ENCODE measurements around the gene EFR3B.
"Not testable (repeated sequence)": the region's sequence is repeated elsewhere in the genome, so short reads cannot be mapped to it uniquely, and the experiment has no call there.

The EFR3B gene

GRCh38 chr2:25115249-25115883, 73.5 kb downstream of the EFR3B start:
- no peak for DNase-seq

- DNase-seq = no peak
Measured at GRCh38 chr2:25115902-25116301, 74.0 kb downstream of the EFR3B start.

DNA sequence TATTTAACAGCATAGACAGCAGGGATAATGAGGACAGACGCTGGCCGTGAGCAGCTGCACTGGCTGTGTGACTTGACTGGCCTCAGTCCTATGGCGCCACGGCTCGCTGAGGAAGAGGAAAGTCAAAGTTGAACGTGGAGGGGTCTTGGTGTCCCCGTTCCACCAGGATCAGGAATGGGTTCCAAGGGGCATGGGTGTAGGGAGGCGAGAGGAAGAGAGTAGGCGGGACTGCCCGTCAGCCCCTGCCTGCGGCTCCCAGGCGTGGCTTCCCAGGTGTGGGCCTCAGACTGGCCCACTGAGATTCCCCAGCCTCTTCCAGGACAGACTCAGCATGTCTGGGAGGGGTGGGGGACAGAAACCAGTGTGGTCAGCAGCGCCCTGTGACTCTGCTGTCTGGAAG, 75.1 kb downstream of the EFR3B start:
- DNase-seq = no peak

- no peak for DNase-seq
Measured at GRCh38 chr2:25119263-25119662, 77.4 kb downstream of the EFR3B start.

- DNase-seq = no peak
Measured at GRCh38 chr2:25122367-25122766, 80.5 kb downstream of the EFR3B start.

DNA sequence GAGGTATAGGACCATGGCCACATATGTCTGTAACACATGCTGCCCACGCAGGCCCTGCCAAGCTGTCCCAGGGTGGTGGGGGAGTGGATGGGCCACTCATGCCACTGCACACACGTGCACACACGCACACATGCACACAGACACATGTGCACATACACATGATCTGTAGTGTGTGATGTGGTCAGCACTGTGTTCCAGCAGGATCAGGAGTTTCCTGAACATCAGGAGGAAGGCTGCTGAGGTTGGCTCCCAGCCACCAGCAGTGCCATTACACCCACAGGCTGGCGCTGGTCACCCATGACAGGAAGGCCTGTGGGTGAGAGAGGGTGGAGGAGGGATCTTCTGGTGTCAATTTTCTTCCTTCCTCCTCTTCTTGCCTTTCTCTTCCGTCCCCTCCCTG, 81.8 kb downstream of the EFR3B start:
- DNase-seq = no peak

DNA sequence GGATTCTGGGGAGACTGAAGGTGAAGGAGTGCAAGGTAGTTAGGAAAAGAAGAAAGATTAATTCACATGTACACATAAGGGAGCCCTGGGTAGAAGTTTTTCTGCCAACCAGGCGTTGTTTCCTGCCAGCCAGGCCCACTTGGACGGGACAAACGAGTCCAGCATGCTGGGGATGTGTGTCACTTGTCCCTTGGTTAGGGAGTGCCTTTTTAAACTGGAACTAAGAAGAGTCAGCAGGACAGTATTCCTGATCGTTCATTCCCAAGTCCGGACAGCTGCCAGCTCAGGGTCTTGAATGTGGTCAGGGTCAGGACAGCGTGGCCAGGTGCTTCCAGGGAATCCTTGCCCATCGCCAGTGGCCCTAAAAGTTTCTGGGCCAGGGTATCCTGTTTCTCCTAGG, 83.3 kb downstream of the EFR3B start:
- no peak for DNase-seq

DNA sequence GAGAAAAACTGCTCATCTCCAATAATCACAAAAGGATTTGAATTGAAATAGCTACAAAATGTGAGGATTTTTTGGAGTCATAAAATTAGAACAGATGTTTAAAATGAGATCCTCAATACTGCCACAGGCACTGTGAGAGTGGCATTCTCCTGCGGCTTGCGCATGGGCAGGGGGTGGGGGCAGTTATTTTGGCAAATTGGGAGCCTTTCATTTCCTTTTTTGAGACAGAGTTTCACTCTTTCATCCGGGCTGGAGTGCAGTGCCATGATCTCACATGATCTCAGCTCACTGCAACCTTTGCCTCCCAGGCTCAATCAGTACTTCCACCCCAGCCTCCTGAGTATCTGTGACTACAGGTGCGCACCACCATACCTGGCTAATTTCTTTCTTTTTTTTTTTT, 84.1 kb downstream of the EFR3B start:
- DNase-seq = no peak

DNA sequence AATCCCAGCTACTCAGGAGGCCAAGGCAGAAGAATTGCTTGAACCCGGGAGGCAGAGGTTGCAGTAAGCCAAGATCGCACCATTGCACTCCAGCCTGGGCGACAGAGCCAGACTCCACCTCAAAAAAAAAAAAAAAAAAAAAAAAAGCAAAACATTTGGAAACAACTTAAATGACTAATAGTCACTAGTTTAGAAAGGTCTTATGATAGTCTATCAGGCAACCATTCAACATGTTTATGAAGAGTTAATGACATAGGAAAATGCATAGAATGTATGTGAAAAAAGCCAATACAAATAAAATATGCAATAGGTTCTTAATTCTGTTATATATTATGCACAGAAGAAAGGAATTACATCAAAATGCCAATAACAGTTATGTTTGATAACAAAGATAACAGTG, 85.2 kb downstream of the EFR3B start:
- not testable (repeated sequence) for DNase-seq

DNA sequence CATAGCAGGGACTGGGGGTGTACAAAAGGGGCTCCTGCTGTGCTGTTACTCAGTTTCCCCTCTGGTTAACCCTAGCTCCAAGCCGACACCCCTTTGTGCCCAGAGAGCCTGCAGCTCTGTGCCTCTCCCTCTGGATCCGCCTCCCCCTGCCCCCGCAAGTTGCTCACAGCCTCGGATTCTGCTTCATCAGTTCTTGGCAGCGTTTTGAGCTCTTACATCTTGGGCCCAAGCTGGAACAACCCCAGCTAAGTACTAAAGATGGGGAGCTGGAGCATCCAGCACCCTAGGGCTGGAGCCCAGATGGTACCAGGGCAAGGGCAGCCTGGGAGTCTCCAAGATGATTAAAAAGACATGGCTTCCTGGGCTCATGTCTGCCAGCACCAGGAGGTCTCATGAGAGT, 85.8 kb downstream of the EFR3B start:
- DNase-seq = no peak

DNA sequence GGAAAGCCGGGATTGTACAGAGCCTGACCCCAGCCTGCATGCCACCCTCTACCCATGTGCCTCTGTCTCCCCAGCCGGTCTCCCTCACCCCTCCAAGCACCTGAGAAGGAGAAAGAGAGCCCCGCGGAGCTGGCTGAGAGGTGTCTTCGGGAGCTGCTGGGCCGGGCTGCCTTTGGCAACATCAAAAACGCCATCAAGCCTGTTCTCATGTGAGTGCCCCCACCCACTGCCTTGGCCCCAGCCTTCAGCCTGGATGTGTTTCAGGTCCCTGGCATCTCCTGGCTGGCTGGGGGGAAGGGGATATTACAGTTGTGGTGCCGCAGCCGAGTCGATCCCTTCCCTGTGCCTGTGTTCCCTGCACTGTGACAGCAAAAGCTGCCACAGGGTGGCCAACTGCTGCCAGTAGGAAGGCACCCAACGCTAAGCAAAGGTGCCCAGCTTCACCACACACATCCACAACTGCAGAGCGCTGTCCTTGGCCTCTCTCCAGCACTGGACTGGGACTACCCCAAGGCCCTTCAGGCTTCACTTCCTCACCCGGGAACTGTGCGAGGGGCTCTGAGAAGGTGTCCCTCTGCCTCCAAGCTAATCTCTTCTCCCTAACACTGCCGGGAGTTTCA, 88.1 kb downstream of the EFR3B start:
- no peak for DNase-seq

DNA sequence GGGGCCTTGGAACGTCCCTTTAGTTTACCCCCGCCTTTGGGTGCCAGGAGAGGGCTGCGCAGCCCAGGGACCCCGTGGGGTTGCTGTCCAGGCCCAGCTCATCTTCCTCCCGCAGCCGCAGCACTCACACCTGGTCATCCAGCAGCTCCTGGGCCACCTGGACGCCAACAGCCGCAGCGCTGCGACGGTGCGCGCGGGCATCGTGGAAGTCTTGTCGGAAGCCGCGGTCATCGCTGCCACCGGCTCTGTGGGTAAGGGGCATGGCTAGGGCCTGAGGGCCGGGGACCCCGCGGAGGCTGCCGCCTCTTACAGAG, 89.3 kb downstream of the EFR3B start:
- DNase-seq = no peak

DNA sequence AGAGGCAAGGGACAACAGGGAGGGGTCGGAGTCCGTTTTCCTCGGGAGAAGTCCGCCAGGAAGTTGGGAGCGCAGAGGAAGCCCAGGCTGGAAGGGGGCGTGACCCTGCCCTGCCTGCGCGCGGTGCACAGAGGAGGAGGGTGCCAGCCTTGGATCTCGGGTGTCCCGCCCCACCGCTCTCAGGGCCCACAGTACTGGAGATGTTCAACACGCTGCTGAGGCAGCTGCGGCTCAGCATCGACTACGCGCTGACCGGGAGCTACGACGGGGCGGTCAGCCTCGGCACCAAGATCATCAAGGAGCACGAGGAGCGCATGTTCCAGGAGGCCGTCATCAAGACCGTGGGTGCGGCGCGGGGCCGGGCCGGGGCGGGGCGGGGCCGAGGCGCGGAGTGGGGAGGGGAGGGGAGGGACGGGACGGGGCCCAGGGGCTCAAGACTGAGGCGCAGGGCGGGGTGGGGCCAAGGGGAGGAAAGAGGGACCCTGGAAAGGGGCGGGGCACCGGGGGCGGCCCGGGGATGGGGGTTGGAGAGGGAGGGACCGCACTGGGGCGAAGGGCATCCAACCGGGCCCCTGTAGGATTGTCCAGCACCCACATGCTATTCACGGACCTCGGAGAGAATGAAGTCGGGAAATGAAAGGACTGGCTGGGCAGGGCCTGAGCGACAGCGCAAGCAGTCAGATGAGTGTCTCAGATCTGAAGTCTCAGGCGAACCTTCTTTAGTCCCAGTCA, 89.9 kb downstream of the EFR3B start:
- no peak for DNase-seq

DNA sequence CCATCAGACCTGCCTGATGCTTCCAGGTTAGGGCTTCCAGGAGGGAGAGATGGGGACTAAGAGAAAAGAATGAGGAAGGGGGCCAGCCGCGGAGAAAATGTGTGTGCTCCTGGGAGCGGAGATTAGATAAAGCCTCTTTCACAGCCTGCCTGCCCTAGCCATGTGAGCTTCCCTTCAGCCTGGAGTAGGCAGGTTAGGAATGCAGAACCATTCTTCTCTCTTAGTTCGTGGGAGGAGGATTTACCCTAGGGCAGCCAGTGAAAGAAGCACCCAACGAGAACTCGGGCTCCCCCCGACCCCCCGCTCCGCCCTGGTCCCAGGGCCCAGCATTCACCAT, 90.4 kb downstream of the EFR3B start:
- DNase-seq = no peak

- no peak for DNase-seq
Measured at GRCh38 chr2:25132693-25133092, 90.8 kb downstream of the EFR3B start.

GRCh38 chr2:25140535-25140934, 98.7 kb downstream of the EFR3B start:
- not testable (repeated sequence) for DNase-seq

GRCh38 chr2:25141120-25141519, 99.2 kb downstream of the EFR3B start:
- no peak for DNase-seq

DNA sequence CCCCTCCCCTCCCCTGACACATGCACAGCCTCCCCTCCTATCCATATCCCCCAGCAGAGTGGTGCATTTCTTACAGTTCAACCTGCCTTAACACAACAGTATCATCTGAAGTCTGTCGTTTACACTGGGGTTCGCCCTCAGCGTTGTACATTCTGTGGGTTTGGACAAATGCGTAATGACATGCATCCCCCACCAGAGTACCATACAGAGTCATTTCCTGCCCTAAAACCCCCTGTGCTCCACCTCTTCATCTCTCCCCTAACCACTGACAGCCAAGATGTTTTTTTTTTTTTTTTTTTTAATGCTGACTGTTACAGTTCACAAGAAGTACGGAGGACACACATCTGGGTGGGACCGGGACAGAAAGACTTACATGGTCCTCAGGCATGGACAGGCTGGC, 103.9 kb downstream of the EFR3B start:
- DNase-seq = no peak

- DNase-seq = no peak
Measured at GRCh38 chr2:25146896-25147295, 105.0 kb downstream of the EFR3B start.

DNA sequence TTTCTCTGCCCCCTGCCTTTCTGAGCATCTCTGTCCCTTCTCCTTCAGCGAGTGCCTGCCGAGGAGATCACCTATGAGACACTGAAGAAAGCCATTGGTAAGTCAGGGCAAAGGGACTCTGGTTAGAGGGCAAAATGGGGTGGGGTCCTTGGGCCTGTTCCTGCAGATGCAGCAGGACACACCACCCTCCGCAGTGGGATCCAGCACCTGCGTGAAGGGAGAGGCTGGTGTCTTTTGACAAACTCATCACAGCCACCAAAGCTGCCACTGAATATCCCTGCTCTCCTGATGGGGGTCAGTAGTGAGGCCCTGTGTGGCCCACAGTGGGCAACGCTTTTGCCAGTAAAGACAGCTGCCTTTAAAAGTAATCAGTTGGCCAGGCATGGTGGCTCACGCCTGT, 107.8 kb downstream of the EFR3B start:
- DNase-seq = no peak

- DNase-seq = not testable (repeated sequence)
Measured at GRCh38 chr2:25150993-25151392, 109.1 kb downstream of the EFR3B start.

- no peak for DNase-seq
Measured at GRCh38 chr2:25151718-25152117, 109.8 kb downstream of the EFR3B start.

GRCh38 chr2:25155401-25155800, 113.5 kb downstream of the EFR3B start:
- DNase-seq = no peak

DNA sequence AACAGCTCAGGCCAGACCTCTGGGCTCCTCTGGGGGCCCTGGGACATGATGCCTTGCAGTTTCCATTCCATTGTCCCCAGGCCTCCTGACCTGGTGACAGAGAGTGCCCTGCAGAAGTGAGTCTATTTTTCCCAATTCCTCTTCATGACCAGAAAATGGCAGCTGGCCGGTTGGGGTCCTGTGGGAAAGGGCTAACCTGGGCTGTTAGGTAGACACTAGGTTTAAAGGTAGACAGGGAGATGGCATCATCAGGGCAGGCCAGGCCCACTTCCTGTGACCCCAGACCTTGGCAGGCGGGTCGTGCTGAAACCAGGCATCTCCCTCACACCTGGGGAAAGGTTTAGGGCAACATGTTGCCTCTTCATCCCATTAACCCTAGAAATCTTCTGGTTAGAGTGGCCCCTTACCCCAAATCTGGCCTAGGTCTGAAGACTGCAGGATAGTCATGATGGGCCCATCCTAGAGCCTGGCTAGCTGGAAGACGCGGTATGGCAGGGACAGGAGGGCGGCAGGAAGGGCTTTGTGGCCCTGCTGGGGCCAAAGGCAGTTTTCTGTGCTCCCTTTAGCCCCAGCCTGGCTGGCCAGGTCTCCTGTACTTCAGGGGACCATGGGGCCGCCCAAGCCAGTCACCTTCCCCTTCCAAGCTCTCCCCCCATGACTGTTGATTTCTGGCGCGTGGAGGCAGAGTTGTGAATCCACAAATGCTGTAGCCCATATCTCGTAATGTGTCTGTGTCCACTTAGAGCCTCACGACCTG, 116.4 kb downstream of the EFR3B start:
- DNase-seq = no peak

All from CD4-positive, alpha-beta T cell treated with Interleukin-15 for 1 hour (primary cell).